GM20431 (cell line): ENCODE measurements around the gene RNF43.

Experiments used
- in situ Hi-C: fragments of 300-500 bp; cut with MseI, MboI; formaldehyde crosslinking; loops from one replicate; pipeline ENCODE4 v1.15.0; 2020; ENCODE audit warnings: low sequenced_read_pairs; ENCODE audit not compliant: unreplicated experiment

The RNF43 gene

GRCh38 chr17:58417300-58418092 lies at the start of gene RNF43:
Gene RNF43 (minus strand): TSS chr17:58417534. CDS start chr17:58415577, 1,957 bp downstream.
- in situ Hi-C loops: no loop called here

DNA sequence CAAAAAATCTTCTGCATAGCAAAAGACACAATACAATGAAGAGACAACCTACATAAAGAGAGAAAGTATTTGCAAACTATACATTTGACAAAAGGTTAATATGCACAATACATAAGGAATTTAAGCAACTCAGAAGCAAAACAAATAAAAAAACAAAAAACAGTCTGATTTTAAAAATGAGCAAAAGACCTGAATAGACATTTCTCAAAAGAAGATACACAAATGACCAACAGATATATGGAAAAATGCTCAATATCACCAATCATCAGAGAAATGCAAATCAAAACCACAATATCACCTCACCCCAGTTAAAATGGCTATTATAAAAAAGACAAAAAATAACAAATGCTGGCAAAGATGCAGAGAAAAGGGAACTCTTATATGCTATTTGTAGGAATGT lies 38.2 kb upstream of the RNF43 start:
- in situ Hi-C loops: no loop called here

DNA sequence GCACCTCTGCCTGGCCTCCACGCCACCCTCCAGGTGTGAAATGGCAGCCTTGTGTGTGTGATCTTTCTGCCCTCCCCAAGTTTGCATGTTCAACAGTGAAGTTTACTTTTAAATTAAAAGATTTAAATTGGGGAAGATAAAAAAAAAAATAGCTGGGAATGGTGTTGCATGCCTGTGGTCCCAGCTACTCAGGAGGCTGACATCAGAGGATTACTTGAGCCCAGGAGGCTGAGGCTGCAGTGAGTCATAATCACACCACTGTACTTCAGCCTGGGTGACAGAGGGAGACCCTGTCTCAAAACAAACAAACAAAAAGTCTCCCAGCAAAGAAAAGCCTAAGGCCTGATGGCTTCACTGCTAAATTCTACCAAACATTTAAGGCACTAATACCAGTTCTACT lies 35.4 kb upstream of the RNF43 start:
- in situ Hi-C loops: no loop called here

DNA sequence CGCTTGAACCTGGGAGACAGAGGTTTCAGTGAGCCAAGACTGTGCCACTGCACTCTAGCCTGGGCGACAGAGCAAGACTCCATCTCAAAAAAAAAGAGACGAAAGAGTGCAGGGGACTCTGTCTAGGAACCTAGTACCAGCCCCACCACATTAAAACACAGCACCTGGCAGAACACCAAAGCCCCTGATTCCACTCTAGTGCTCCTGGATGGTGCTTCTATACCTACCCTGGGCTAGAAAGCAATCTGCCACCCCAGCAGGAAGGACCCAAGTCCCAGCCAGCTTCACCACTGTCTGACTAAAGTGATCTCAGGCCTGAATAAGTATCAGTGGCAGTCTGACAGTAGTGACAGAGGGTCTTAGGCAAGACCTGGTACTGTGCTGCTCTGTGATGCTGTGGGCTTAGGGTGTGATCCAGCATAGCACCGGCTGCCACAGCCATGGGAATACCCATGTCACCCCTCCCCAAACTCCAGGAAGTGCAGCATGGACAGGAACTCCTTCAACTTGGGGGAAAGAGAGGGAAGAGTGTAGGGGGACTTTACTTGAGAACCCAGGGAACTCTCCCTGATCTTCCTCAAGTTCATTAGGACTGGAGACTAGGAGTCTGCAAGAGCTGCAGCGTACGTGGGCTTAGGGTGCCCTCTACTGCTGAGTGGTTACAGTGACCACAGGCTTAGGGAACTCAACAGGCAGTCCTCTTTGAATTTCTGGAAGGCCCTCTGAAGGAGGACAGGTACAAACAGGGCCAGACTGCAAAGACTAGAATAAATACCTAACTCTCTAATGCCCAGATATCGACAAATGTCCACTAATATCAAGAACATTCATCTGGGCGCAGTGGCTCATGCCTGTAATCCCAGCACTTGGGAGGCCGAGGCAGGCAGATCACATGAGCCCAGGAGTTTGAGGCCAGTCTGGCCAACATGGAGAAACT lies 30.0 kb upstream of the RNF43 start:
- in situ Hi-C loops: loop anchor here (10.0 kb wide), 1 partner anchor 133 kb away; no protein-coding TSS in a partner anchor

DNA sequence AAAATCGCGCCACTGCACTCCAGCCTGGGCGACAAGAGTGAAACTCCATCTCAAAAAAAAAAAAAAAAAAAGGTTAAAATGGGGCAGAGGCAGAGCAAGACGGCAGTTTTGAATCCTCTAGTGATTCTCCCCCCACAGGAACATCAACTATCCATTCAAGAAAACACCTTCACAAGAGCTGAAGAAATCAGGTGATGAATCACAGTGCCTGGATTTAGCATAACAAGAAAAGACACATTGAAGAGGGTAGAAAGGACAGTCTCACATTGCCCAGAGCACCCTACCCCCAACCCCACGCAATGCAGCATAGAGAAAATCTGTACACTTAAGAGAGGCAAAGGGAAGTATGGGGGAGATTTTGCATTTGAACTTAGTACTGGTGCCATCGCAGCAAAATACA lies 28.8 kb upstream of the RNF43 start:
- in situ Hi-C loops: loop anchor here (10.0 kb wide), 1 partner anchor 131 kb away; no protein-coding TSS in a partner anchor

DNA sequence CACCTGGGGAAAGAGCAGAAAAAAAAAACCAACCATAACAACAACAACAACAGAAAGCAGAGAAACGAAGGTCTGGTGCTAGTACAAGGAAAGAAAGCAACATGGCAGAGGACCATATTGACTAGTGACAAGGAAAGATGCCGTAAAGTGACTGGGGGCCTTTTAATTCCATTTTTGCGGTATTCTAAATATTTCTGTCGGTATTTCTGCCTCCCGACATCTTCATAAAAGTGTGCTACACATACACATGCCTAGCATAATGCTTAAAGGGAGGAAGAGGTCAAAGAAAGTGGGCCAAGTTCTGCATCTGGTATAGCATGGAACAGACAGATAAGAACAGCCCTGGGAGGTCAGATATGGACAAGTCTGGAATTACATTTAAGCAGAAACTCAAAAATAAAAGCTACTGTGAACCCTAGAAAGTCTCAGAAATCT lies 19.5 kb upstream of the RNF43 start:
- in situ Hi-C loops: no loop called here

- in situ Hi-C loops: no loop called here
Measured at GRCh38 chr17:58436245-58436644, 18.9 kb upstream of the RNF43 start.

GRCh38 chr17:58432806-58433573 lies 15.7 kb upstream of the RNF43 start:
- in situ Hi-C loops: no loop called here

DNA sequence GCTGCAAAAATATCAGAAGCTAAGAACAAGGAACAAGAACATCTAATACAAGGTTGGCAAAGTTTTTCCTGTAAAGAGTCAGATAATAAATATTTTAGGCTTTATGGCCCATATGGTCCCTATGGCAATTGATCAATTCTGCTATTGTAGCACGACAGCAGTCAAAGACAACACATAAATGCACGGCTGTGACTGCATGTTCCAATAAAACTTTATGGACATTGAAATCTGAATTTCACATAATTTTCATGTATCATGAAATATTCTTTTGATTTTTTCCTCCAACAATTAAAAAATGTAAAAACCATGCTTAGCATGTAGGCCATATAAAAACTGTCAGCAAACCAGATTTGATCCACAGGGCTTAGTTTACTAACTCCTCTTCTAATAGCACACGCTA lies 10.5 kb upstream of the RNF43 start:
- in situ Hi-C loops: no loop called here

GRCh38 chr17:58421711-58422110 lies 4.4 kb upstream of the RNF43 start:
- in situ Hi-C loops: no loop called here

DNA sequence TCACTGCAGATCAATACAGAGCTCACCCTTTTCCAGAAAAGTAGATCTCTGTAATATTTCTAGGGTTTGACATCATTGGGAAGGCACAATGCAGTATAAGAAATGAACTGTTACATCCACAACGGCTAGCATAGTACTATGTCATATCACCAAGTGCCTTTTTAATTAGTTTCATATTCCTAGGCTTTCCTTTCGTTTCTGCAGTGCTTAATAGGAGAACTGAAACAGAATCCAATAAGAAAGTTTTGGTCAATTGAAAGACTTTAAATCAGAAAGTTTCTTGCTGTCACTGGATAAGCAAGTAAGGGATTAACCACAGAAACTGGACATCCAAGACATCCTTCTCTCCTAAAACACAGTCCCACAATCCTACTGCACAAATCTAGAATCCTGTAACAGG lies 3.5 kb upstream of the RNF43 start:
- in situ Hi-C loops: no loop called here

- in situ Hi-C loops: no loop called here
Measured at GRCh38 chr17:58416937-58417299, 416 bp downstream of the RNF43 start.

GRCh38 chr17:58416396-58416795 lies 938 bp downstream of the RNF43 start:
- in situ Hi-C loops: no loop called here

GRCh38 chr17:58415371-58416055 lies 1.8 kb downstream of the RNF43 start:
- in situ Hi-C loops: no loop called here

DNA sequence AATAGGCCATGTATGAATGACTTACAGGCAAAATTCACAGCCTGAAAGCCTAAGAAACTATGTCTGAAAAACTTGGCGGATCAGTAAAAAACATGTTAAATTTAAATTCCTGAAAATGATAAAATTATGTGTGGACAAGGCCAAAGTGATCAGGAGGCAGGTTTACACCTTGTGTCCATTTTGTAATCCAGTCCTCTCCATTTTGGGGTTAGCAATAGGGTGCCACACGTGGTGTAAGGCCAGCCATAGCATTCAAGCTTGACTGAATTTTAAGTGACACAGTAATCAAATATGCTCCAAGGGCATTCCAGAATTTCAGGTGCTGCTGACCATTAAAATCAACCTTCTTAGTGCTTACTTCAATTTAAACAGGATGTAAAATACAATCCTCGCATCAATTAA lies 2.7 kb downstream of the RNF43 start:
- in situ Hi-C loops: no loop called here

DNA sequence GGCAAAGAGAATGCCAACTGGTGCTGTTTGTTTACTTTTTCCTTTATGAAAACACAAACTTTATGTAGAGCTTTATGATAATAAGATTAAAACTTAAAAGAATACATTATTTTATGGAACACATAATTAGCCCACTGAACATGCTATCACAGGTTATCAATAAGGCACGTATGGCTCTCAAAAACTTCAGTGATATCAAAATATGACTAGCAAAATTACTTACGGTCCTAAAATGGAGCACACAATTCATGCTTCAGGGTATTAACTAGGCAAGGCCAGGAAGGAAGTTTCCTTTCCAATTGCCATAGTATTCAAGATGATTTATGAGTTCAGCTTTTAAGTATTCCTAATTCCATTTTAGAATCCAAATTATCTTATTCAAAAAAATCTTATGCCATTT lies 3.6 kb downstream of the RNF43 start:
- in situ Hi-C loops: no loop called here

- in situ Hi-C loops: no loop called here
Measured at GRCh38 chr17:58412961-58413586, 4.3 kb downstream of the RNF43 start.

DNA sequence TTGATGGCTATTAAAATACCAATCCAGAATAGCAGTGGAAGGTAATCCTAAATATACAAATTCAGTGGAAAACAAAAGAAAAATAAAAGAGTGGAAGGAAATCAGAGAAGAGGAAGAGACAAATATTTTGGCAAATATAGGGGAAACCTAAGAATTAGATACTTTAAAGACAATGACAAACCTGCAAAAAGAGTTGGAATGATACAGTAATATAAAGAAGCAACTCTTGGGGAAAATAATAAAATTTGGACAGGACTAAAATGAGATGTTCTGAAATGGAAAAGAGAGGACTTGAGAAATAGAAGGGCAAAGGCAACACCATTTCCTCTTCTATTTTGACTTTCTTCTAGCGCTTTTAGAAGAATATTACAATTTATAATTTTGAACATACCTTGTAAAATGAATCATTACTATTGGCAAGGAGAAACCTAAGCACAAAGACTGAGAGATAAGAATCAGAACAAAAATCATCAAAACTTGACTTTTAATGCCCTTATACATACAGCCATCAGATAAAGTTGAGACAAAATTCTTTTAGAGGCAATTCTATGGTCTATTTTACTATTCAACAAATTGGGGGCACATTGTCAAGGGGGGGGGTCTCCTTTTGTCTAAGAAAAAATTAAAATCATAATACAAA lies 5.2 kb downstream of the RNF43 start:
- in situ Hi-C loops: no loop called here

DNA sequence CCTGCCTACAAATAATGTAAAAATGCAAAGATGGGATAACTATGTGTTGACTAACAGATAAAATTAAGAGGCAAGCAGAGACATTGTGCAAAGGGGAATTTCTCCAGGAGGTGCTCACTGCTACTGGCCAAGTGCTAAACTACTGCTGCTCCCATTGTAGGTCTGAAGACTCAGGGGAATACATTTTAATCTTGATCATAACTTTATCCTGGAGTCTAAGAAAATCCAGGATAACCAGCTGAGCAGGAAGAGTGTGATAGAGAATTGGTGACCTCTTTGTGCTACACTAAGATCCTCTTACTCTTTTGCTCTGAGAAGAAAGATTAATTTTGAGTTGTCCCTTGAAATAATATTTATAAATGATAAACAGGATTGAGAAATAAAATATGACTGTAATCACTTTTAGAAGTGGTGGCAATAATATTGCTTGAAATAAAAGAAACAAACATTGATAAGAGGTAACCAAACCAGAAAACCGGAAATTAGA lies 5.9 kb downstream of the RNF43 start:
- in situ Hi-C loops: no loop called here
